ENCODE measurements around the gene HEPACAM.
A peak's percentile ranks its signal among the peaks of the same experiment; 100 is the strongest.

HEPACAM gene

GRCh38 chr11:124942466-124943253, 6.8 kb upstream of the HEPACAM start:
- no peak for DNase-seq

- no peak for DNase-seq
These were observed 5.9 kb upstream of the HEPACAM start for GRCh38 chr11:124941703-124942102.

GRCh38 chr11:124938970-124939369, 3.1 kb upstream of the HEPACAM start:
- DNase-seq: no peak

- DNase-seq: no peak
These were observed 2.4 kb upstream of the HEPACAM start for GRCh38 chr11:124938206-124938765.

GRCh38 chr11:124937336-124937935, 1.6 kb upstream of the HEPACAM start:
- no peak for DNase-seq

GRCh38 chr11:124934862-124935547, 842 bp downstream of the HEPACAM start:
- DNase-seq: no peak

GRCh38 chr11:124930799-124931198, 5.0 kb downstream of the HEPACAM start:
- DNase-seq: peak in 2 of 6 experiments; percentile 4 to 6

GRCh38 chr11:124928942-124929665, 6.7 kb downstream of the HEPACAM start:
- DNase-seq: no peak

GRCh38 chr11:124923296-124923695, 12.6 kb downstream of the HEPACAM start:
- peak; percentile 2 to 34 (median 14) for DNase-seq

GRCh38 chr11:124922831-124923230, 13.0 kb downstream of the HEPACAM start:
- peak in 2 of 6 experiments; percentile 16 to 25 for DNase-seq

GRCh38 chr11:124920870-124921609, 14.8 kb downstream of the HEPACAM start:
- peak; percentile 55 to 82 (median 75) for DNase-seq

GRCh38 chr11:124920356-124920755, 15.5 kb downstream of the HEPACAM start:
- DNase-seq: no peak

- no peak for DNase-seq
These were observed 15.9 kb downstream of the HEPACAM start for GRCh38 chr11:124919898-124920297.

GRCh38 chr11:124918950-124919349, 16.9 kb downstream of the HEPACAM start, which contains the start of gene HEPN1:
HEPN1 (plus strand) TSS chr11:124919250.
- DNase-seq: no peak

- no peak for DNase-seq
These were observed 18.7 kb downstream of the HEPACAM start for GRCh38 chr11:124917115-124917637.

- no peak for DNase-seq
These were observed 19.5 kb downstream of the HEPACAM start for GRCh38 chr11:124916370-124916710.

- DNase-seq: no peak
These were observed 20.1 kb downstream of the HEPACAM start for GRCh38 chr11:124915541-124916369.

GRCh38 chr11:124902616-124903015, 33.2 kb downstream of the HEPACAM start:
- DNase-seq: no peak

- DNase-seq: no peak
These were observed 35.4 kb downstream of the HEPACAM start for GRCh38 chr11:124900464-124900863.

GRCh38 chr11:124899383-124900145, 36.3 kb downstream of the HEPACAM start:
- no peak for DNase-seq
